ENCODE results near the gene SGCD.

The SGCD gene

GRCh38 chr5:156409834-156410233 lies 82.9 kb downstream of the SGCD start:
- no peak for TF ChIP-seq CTCF (IDR thresholded peaks at IDR 0.05; ENCODE audit: low read depth, low read length)
- no peak for DNase-seq (ENCODE audit: low read depth, low spot score)
- in situ Hi-C loops (cut with HindIII; ENCODE audit: low sequenced_read_pairs) = no loop called here
- no peak overlapping the region for H3K4me3 ChIP-seq (ENCODE audit: low read depth, low read length)

GRCh38 chr5:156411185-156411613 lies 84.2 kb downstream of the SGCD start:
- in situ Hi-C loops (cut with HindIII; ENCODE audit: low sequenced_read_pairs) = no loop called here
- no peak overlapping the region for H3K4me3 ChIP-seq (ENCODE audit: low read depth, low read length)
- TF ChIP-seq CTCF (IDR thresholded peaks at IDR 0.05; ENCODE audit: low read depth, low read length) = no peak
- DNase-seq (ENCODE audit: low read depth, low spot score) = peak; percentile 45

DNA sequence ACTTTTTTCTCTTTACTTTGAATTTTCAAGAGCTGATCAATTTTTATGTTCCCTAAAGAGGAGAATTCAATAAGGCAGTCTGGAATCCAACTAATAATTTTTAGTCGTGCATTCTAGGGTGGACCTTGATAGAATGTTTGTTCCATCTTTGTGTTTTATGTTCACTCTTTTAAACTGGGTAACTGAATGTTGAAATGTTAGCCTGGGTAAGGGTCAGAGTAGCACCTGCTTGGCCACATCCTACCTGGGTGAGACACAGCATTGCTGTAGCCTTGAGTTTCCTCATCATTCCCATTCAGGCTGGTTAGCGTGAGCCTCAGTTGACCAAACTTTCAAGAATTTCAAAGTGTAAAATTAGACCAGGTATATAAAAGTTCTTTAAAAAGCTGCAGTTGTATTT lies 85.0 kb downstream of the SGCD start:
- no peak for DNase-seq (ENCODE audit: low read depth, low spot score)
- in situ Hi-C loops (cut with HindIII; ENCODE audit: low sequenced_read_pairs) = no loop called here
- TF ChIP-seq CTCF (IDR thresholded peaks at IDR 0.05; ENCODE audit: low read depth, low read length) = no peak
- H3K4me3 ChIP-seq (ENCODE audit: low read depth, low read length) = no peak overlapping the region

DNA sequence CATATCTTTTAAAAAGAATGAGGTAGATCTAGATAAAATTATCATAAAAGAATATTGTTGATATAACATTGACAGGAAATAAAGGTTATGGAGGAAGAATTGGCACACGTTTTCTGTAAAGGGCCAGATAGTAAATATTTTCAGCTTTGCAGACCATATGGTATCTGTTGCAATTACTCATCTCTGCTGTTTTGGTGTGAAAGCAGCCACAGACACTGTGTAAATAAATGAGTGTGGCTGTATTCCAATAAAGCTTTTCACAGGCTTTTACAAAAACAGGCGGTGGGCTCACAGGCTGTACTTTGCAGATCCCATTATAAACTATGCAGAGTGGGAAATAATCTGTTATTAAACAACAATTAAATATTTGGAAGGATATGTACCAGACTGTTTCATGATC lies 87.4 kb downstream of the SGCD start:
- in situ Hi-C loops (cut with HindIII; ENCODE audit: low sequenced_read_pairs) = no loop called here
- no peak overlapping the region for H3K4me3 ChIP-seq (ENCODE audit: low read depth, low read length)
- DNase-seq (ENCODE audit: low read depth, low spot score) = no peak
- TF ChIP-seq CTCF (IDR thresholded peaks at IDR 0.05; ENCODE audit: low read depth, low read length) = no peak

GRCh38 chr5:156419661-156420060 lies 92.7 kb downstream of the SGCD start:
- no peak overlapping the region for H3K4me3 ChIP-seq (ENCODE audit: low read depth, low read length)
- TF ChIP-seq CTCF (IDR thresholded peaks at IDR 0.05; ENCODE audit: low read depth, low read length) = no peak
- no peak for DNase-seq (ENCODE audit: low read depth, low spot score)
- in situ Hi-C loops (cut with HindIII; ENCODE audit: low sequenced_read_pairs) = no loop called here

GRCh38 chr5:156420665-156421064 lies 93.7 kb downstream of the SGCD start:
- TF ChIP-seq CTCF (IDR thresholded peaks at IDR 0.05; ENCODE audit: low read depth, low read length) = no peak
- no peak for DNase-seq (ENCODE audit: low read depth, low spot score)
- no peak overlapping the region for H3K4me3 ChIP-seq (ENCODE audit: low read depth, low read length)
- in situ Hi-C loops (cut with HindIII; ENCODE audit: low sequenced_read_pairs) = no loop called here

- no peak for TF ChIP-seq CTCF (IDR thresholded peaks at IDR 0.05; ENCODE audit: low read depth, low read length)
- no peak overlapping the region for H3K4me3 ChIP-seq (ENCODE audit: low read depth, low read length)
- no peak for DNase-seq (ENCODE audit: low read depth, low spot score)
- in situ Hi-C loops (cut with HindIII; ENCODE audit: low sequenced_read_pairs) = no loop called here
Observed at GRCh38 chr5:156421798-156422197, 94.8 kb downstream of the SGCD start.

All from astrocyte of the spinal cord (primary cell).